Spleen (tissue), 7 donors: ENCODE results near the gene SRRM1.

ENCODE experiments used
- POLR2AphosphoS5 ChIP-seq, 3 donors: sonication (generic); formaldehyde crosslinking; IDR thresholded peaks; one replicate each; pipeline ENCODE4 v1.5.1; 2017; ENCODE audit warnings: antibody characterized with exemption in 3 of 3
- TF ChIP-seq, protein P1 (sequence below), 11 experiments: fragments of 200-600 bp in 7 of 11; fragments of 450-650 bp in 4 of 11; sonication (generic) in 4 of 11; IDR thresholded peaks in 8 of 11; conservative IDR thresholded peaks in 3 of 11; 1 replicate in 7 of 11; 2 replicates in 4 of 11; pipeline versions ENCODE4 v1.4.0 to v1.8.0; 2016 to 2021; ENCODE audit warnings: antibody characterized with exemption in 11 of 11, inconsistent platforms in 4 of 11, mild to moderate bottlenecking in 1 of 11
- donor health status: DM: no; HTN: no; CAD: no; lungs with moderate emphysema.
- donor health status: DM: no; HTN: no; CAD: no.
- donor health status: DM: no; HTN: no; CAD: no.

DNA sequence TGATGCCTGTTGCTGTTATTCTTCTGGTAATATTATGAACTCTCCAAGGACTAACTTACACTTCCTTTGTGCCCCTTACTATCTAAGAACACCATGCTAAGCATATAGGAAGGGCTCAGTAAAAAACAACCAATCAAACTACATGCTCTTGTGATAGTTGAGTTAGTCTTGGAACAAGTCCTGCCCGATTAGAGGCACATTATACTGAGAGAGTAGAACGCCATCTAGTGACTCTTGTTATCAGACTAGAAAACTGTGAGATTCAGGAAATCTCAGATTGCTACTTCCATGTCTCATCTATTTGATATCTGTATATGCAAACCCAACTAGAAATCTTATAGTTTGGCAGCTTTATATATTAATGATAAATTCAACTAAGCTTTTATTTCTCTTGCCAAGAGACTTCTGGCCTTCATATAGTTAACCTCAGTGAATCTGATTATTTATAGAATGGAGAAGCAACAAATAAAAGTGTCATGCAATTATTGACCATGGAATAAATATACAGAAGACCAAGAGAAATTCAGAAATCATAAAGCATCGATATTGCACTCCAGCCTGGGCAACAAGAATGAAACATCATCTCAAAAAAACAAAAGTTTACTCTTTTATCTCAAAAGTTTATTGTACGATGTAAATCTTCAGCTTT lies 7.8 kb upstream of the SRRM1 start:
- TF ChIP-seq, protein P1, sequence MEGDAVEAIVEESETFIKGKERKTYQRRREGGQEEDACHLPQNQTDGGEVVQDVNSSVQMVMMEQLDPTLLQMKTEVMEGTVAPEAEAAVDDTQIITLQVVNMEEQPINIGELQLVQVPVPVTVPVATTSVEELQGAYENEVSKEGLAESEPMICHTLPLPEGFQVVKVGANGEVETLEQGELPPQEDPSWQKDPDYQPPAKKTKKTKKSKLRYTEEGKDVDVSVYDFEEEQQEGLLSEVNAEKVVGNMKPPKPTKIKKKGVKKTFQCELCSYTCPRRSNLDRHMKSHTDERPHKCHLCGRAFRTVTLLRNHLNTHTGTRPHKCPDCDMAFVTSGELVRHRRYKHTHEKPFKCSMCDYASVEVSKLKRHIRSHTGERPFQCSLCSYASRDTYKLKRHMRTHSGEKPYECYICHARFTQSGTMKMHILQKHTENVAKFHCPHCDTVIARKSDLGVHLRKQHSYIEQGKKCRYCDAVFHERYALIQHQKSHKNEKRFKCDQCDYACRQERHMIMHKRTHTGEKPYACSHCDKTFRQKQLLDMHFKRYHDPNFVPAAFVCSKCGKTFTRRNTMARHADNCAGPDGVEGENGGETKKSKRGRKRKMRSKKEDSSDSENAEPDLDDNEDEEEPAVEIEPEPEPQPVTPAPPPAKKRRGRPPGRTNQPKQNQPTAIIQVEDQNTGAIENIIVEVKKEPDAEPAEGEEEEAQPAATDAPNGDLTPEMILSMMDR (IDR thresholded peaks at IDR 0.05 in 8 of 11, conservative IDR thresholded peaks at IDR 0.05 in 3 of 11) = peak in 9 of 11 experiments; percentile 32 to 61 (median 53)
- no peak for TF ChIP-seq POLR2AphosphoS5 (IDR thresholded peaks at IDR 0.05)
